GM12801 (cell line): ENCODE data around the gene FMN2.

Experiments used
- CTCF ChIP-seq: IDR thresholded peaks from one replicate; pipeline ENCODE4 v1.5.1; 2011; ENCODE audit warnings: control low read depth; ENCODE audit not compliant: insufficient read length; ENCODE audit errors: extremely low read depth

Gene FMN2

GRCh38 chr1:240506176-240506575 lies 414.5 kb downstream of the FMN2 start:
- TF ChIP-seq CTCF: no peak

GRCh38 chr1:240508201-240508600 lies 416.5 kb downstream of the FMN2 start:
- no peak for TF ChIP-seq CTCF

- no peak for TF ChIP-seq CTCF
These were observed 417.3 kb downstream of the FMN2 start for GRCh38 chr1:240508950-240509349.

GRCh38 chr1:240511789-240512188 lies 420.1 kb downstream of the FMN2 start:
- TF ChIP-seq CTCF: no peak

GRCh38 chr1:240515505-240515904 lies 423.8 kb downstream of the FMN2 start:
- no peak for TF ChIP-seq CTCF

GRCh38 chr1:240516069-240516468 lies 424.4 kb downstream of the FMN2 start:
- TF ChIP-seq CTCF: no peak

GRCh38 chr1:240517891-240518290 lies 426.2 kb downstream of the FMN2 start:
- no peak for TF ChIP-seq CTCF
